Loucy (cell line): ENCODE results near the gene CDC25A.

Experiments
- EZH2phosphoT487 ChIP-seq: fragments of 200-600 bp; IDR thresholded peaks from 2 replicates; pipeline ENCODE4 v1.6.1; 2018; ENCODE audit warnings: antibody characterized with exemption, mild to moderate bottlenecking, moderate library complexity, borderline replicate concordance
- TF ChIP-seq, protein P1 (sequence below): fragments of 200-600 bp; sonication (generic); conservative IDR thresholded peaks from 2 replicates; pipeline ENCODE4 v1.5.1; 2014; ENCODE audit warnings: mild to moderate bottlenecking, antibody characterized with exemption, low read length

DNA sequence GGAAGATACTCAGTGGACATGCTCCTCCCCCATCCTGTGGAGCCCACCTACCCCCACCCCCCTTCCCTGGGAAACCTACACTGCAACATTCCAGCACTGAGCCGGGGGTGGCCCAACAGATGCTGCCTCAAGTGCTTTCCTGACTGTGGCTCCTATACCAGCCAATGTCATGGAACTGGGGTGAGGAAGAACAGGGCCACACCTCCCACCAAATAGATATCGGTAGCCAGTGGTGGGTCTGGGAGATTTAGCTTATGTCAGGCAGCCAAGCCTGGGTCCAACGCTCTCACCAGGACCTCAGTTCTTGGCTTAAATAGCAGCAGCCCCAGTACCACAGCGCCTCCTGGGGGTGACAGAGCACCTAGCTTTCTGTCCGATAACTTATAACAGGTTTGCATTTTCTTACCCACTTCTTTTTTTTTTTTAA, 30.3 kb downstream of the CDC25A start:
- TF ChIP-seq, protein P1, sequence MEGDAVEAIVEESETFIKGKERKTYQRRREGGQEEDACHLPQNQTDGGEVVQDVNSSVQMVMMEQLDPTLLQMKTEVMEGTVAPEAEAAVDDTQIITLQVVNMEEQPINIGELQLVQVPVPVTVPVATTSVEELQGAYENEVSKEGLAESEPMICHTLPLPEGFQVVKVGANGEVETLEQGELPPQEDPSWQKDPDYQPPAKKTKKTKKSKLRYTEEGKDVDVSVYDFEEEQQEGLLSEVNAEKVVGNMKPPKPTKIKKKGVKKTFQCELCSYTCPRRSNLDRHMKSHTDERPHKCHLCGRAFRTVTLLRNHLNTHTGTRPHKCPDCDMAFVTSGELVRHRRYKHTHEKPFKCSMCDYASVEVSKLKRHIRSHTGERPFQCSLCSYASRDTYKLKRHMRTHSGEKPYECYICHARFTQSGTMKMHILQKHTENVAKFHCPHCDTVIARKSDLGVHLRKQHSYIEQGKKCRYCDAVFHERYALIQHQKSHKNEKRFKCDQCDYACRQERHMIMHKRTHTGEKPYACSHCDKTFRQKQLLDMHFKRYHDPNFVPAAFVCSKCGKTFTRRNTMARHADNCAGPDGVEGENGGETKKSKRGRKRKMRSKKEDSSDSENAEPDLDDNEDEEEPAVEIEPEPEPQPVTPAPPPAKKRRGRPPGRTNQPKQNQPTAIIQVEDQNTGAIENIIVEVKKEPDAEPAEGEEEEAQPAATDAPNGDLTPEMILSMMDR: peak; percentile 82
- no peak for TF ChIP-seq EZH2phosphoT487
